B cell (primary cell): ENCODE data around the gene DPM2. TPM values are rescaled to one million over a fixed set of nuclear protein-coding genes. Genes with fewer than 3 reads are reported as not detected.

ENCODE experiments used
- ATAC-seq: fragments of 200-7000 bp; cut with Tn5 transposase; one replicate; pipeline ENCODE4 v1.10.0; 2021; ENCODE audit warnings: low read depth, mild to moderate bottlenecking, moderate number of reproducible peaks, moderate library complexity
- CTCF ChIA-PET: fragments of 350-600 bp; sonication (Branson Sonifier 250); formaldehyde crosslinking; loops from one replicate; lab custom pipeline; 2021; ENCODE audit warnings: antibody characterized with exemption, inconsistent platforms; lab: Charles Lee
- POLR2A ChIA-PET: fragments of 350-600 bp; sonication (Branson Sonifier 250); formaldehyde crosslinking; loops from one replicate; lab custom pipeline; 2021; ENCODE audit warnings: antibody characterized with exemption; lab: Charles Lee
- DNase-seq: peaks from one replicate; pipeline ENCODE4 v3.0.0; 2013
- H2AFZ ChIP-seq: 2 replicates; pipeline ENCODE4 v1.6.1; 2012; ENCODE audit warnings: mild to moderate bottlenecking, low read depth, low read length; ENCODE audit not compliant: insufficient read depth, poor library complexity, severe bottlenecking
- H3K27ac ChIP-seq, 2 donors: 1 replicate in 1 of 2; 2 replicates in 1 of 2; pipeline ENCODE4 v1.5.1; 2012 to 2013; ENCODE audit warnings: low read length in 2 of 2, mild to moderate bottlenecking in 2 of 2, moderate library complexity in 1 of 2
- H3K27me3 ChIP-seq, 4 experiments: fragments of 200-600 bp in 1 of 4; sonication (generic) in 1 of 4; replicated peaks in 1 of 4; 1 replicate in 2 of 4; 2 replicates in 2 of 4; pipeline versions ENCODE4 v1.6.1 to v1.7.0; 2013 to 2016; ENCODE audit warnings: low read length in 3 of 4, mild to moderate bottlenecking in 2 of 4, mixed read lengths in 1 of 4, moderate library complexity in 1 of 4; ENCODE audit not compliant: insufficient read depth in 4 of 4, control insufficient read depth in 3 of 4; ENCODE audit errors: control extremely low read depth in 1 of 4
- H3K36me3 ChIP-seq, 2 experiments: replicated peaks in 1 of 2; 1 replicate in 1 of 2; 2 replicates in 1 of 2; pipeline versions ENCODE4 v1.6.1 to v1.7.1; 2013; ENCODE audit warnings: low read length in 1 of 2; ENCODE audit not compliant: insufficient read depth in 2 of 2, control insufficient read depth in 1 of 2; ENCODE audit errors: control extremely low read depth in 1 of 2, extremely low read depth in 1 of 2
- H3K4me1 ChIP-seq, 2 donors: fragments of 200-600 bp in 1 of 2; sonication (generic) in 1 of 2; 1 replicate in 1 of 2; 2 replicates in 1 of 2; pipeline versions ENCODE4 v1.5.1 to v1.6.1; 2013 to 2017; ENCODE audit warnings: low read length in 2 of 2; ENCODE audit not compliant: control insufficient read depth in 2 of 2, insufficient read depth in 2 of 2
- H3K4me2 ChIP-seq: replicated peaks from 2 replicates; pipeline ENCODE3; 2012; ENCODE audit warnings: mild to moderate bottlenecking, low read depth, low read length; ENCODE audit not compliant: poor library complexity, severe bottlenecking
- H3K4me3 ChIP-seq, 5 experiments: fragments of 200-600 bp in 1 of 5; sonication (generic) in 1 of 5; 1 replicate in 3 of 5; 2 replicates in 2 of 5; pipeline versions ENCODE4 v1.5.1 to v1.7.0; 2011 to 2016; ENCODE audit warnings: low read length in 4 of 5, mild to moderate bottlenecking in 4 of 5, low read depth in 2 of 5, control low read depth in 1 of 5, moderate library complexity in 1 of 5; ENCODE audit not compliant: insufficient read depth in 1 of 5; ENCODE audit errors: control extremely low read depth in 1 of 5, extremely low read depth in 1 of 5
- H3K79me2 ChIP-seq: fragments of 200-600 bp; sonication (generic); one replicate; pipeline ENCODE4 v1.6.0; 2016; ENCODE audit warnings: low read length; ENCODE audit not compliant: control insufficient read depth, insufficient read depth
- H3K9ac ChIP-seq: fragments of 200-600 bp; sonication (generic); 2 replicates; pipeline ENCODE4 v1.6.1; 2017; ENCODE audit warnings: mild to moderate bottlenecking, low read length, moderate library complexity
- H3K9me3 ChIP-seq, 3 donors: one replicate each; pipeline versions ENCODE4 v1.6.1 to v1.7.1; 2013; ENCODE audit warnings: low read length in 2 of 3; ENCODE audit not compliant: control insufficient read depth in 2 of 3, insufficient read depth in 1 of 3; ENCODE audit errors: control extremely low read depth in 1 of 3
- H4K20me1 ChIP-seq: 2 replicates; pipeline ENCODE4 v1.6.0; 2012; ENCODE audit warnings: mild to moderate bottlenecking, low read length; ENCODE audit not compliant: insufficient read depth, control insufficient read depth, poor library complexity, severe bottlenecking
- H3K27ac Mint-ChIP-seq: one replicate; pipeline ENCODE4 v1.8.0; 2021; ENCODE audit warnings: mixed read lengths
- H3K27me3 Mint-ChIP-seq: one replicate; pipeline ENCODE4 v1.8.0; 2021; ENCODE audit warnings: mixed read lengths
- H3K4me1 Mint-ChIP-seq: one replicate; pipeline ENCODE4 v1.8.0; 2021; ENCODE audit warnings: mixed read lengths
- H3K4me3 Mint-ChIP-seq: one replicate; pipeline ENCODE4 v1.8.0; 2021; ENCODE audit warnings: mixed read lengths
- H3K9me3 Mint-ChIP-seq: one replicate; pipeline ENCODE4 v1.8.0; 2022; ENCODE audit warnings: mixed read lengths; ENCODE audit not compliant: insufficient read depth
- EZH2 ChIP-seq: IDR thresholded peaks from 2 replicates; pipeline ENCODE4 v1.6.1; 2012; ENCODE audit warnings: borderline replicate concordance, low read depth, mild to moderate bottlenecking, moderate library complexity, low read length; ENCODE audit not compliant: insufficient read depth, poor library complexity, severe bottlenecking
- WGBS: methylation state at CpG from one replicate; pipeline ENCODE4 v1.1.5; 2013; ENCODE audit warnings: missing lambda C conversion rate; ENCODE audit not compliant: insufficient coverage; 5-methylcytosine and 5-hydroxymethylcytosine counted together
- intact Hi-C: fragments of 100-400 bp; cut with micrococcal nuclease; formaldehyde crosslinking; loops from one replicate; pipeline ENCODE4 v1.10.0; 2022
- polyA plus RNA-seq: library from polyadenylated mRNA; depleted of rRNA; stranded (reverse); fragments of >200 nt; gene quantifications from 2 replicates; pipeline ENCODE4 v1.2.3, GENCODE V29; 2012
- total RNA-seq, 2 donors: library from RNA; stranded (reverse); fragments of 120-200 nt in 1 of 2; gene quantifications; 1 replicate in 1 of 2; 2 replicates in 1 of 2; pipeline versions ENCODE4 v1.2.3 to v1.2.4, GENCODE V29; 2013 to 2022
- TF ChIP-seq, protein P1 (sequence below): fragments of 200-600 bp; IDR thresholded peaks from one replicate; pipeline ENCODE4 v1.8.0; 2022; ENCODE audit warnings: antibody characterized with exemption, mild to moderate bottlenecking

The DPM2 gene
- total and polyA plus RNA-seq, 2 donors (not counting 1 experiment from before 2014, with no cell fraction given) = 34.1 to 42.9 TPM

DNA sequence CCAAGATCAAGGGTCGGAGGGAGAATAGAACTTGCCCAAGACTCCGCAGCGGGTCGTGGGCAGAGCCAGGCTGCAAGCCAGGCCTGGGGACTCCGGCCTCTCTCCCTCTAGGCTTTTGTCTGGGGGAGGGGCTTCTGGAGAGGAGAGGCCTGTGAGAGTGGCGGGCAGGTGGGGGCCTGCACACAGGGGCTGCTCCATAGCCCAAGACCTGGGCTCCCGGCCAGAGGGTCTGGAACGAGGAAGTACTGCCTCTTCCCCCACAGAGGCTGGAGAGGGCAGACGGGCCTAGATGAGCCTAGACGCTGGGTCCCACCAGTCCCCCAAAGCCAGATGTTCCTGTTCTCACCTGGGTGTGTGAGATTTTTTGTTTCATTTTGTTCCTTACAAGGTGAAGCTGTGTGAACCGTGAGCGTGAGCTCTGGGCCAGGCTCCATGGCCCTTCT, 33.1 kb downstream of the DPM2 start:
- Histone ChIP-seq H3K4me1 (peaks cover 57 to 84% of the 10 kb centered on the region in 2 donors), H3K4me3 (peak overlapping the region in 4 of 5 experiments; percentile 27 to 63 (median 33)), H3K27ac (peak overlapping the region; percentile 96 to 100), H3K79me2 (peaks cover 16% of the 10 kb centered on the region), H4K20me1 (no peaks in the 10 kb centered on the region), H3K27me3 (no peaks in the 10 kb centered on the region), H3K4me2 (peak overlapping the region; percentile 92), H3K36me3 (peaks cover 0 to 17% of the 10 kb centered on the region in 2 experiments), H3K9ac (peak overlapping the region; percentile 70), H2AFZ (peak overlapping the region; percentile 39), H3K9me3 (no peaks in the 10 kb centered on the region)
- intact Hi-C loops = loop anchor here (2.0 kb wide), 1 partner anchor 42 kb away; no protein-coding TSS in a partner anchor
- no peak for TF ChIP-seq EZH2
- TF ChIP-seq, protein P1, sequence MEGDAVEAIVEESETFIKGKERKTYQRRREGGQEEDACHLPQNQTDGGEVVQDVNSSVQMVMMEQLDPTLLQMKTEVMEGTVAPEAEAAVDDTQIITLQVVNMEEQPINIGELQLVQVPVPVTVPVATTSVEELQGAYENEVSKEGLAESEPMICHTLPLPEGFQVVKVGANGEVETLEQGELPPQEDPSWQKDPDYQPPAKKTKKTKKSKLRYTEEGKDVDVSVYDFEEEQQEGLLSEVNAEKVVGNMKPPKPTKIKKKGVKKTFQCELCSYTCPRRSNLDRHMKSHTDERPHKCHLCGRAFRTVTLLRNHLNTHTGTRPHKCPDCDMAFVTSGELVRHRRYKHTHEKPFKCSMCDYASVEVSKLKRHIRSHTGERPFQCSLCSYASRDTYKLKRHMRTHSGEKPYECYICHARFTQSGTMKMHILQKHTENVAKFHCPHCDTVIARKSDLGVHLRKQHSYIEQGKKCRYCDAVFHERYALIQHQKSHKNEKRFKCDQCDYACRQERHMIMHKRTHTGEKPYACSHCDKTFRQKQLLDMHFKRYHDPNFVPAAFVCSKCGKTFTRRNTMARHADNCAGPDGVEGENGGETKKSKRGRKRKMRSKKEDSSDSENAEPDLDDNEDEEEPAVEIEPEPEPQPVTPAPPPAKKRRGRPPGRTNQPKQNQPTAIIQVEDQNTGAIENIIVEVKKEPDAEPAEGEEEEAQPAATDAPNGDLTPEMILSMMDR = no peak
- H3K4me1 Mint-ChIP-seq = peaks cover 62% of the 10 kb centered on the region
- CTCF ChIA-PET = interaction anchor here (0.8 to 5.8 kb wide), 5 partner anchors 12 to 130 kb away, joined by 3 to 81 read pairs (median 4); partner anchors contain the start of genes CDK9 and ST6GALNAC4
- WGBS = 36% methylated on average over 11 of the region's 12 CpGs
- H3K27me3 Mint-ChIP-seq = no peaks in the 10 kb centered on the region
- H3K27ac Mint-ChIP-seq = peak overlapping the region; percentile 100
- POLR2A ChIA-PET = interaction anchor here (0.5 to 12.6 kb wide), 4 partner anchors 11 to 257 kb away, joined by 3 to 228 read pairs (median 4); partner anchors contain the start of gene ST6GALNAC4
- H3K4me3 Mint-ChIP-seq = peak overlapping the region; percentile 92
- H3K9me3 Mint-ChIP-seq = no peaks in the 10 kb centered on the region
- DNase-seq (no peak), ATAC-seq (no peak)
